ENCODE results near the gene RANBP17.

DNA sequence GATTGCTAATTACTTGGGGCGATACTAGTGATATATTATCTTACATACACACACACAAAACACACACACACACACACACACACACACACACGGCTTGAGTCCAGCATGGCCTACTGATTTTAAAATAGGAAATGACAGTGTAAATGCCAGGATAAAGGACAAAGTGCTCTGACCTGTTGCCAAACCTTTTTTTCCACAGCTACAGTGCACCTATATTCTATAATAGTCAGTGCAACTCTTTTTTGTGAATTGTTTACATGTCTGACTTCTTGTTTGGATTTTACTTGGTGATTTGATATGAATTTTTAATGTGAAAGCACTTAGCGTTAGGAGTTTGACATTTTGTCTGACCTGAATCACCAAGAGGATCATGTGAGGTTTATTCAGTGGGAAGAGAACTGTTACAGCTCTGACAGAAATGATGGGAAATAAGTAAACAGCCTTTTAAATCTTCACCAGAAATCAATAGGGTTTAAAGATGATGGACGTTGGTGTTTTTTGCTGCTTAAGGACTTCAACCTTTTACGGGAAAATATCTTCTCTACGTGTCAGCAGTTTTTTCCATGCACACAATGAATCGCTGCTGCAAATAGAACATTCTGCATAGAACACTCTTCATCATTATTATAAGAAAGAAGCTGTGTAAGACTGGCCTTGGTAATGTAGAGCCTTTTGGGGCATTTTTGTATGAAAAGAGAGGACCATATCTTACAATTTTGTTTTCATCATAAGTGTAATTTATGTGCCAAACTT is 218.5 kb downstream of the RANBP17 start:
- TF ChIP-seq POLR2AphosphoS5 (IDR thresholded peaks at IDR 0.05): no peak
- no peak for TF ChIP-seq EP300 (IDR thresholded peaks at IDR 0.05)
- TF ChIP-seq, protein P1, sequence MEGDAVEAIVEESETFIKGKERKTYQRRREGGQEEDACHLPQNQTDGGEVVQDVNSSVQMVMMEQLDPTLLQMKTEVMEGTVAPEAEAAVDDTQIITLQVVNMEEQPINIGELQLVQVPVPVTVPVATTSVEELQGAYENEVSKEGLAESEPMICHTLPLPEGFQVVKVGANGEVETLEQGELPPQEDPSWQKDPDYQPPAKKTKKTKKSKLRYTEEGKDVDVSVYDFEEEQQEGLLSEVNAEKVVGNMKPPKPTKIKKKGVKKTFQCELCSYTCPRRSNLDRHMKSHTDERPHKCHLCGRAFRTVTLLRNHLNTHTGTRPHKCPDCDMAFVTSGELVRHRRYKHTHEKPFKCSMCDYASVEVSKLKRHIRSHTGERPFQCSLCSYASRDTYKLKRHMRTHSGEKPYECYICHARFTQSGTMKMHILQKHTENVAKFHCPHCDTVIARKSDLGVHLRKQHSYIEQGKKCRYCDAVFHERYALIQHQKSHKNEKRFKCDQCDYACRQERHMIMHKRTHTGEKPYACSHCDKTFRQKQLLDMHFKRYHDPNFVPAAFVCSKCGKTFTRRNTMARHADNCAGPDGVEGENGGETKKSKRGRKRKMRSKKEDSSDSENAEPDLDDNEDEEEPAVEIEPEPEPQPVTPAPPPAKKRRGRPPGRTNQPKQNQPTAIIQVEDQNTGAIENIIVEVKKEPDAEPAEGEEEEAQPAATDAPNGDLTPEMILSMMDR (IDR thresholded peaks at IDR 0.05): no peak
- TF ChIP-seq POLR2A (IDR thresholded peaks at IDR 0.05): no peak
